GM12891 (cell line): Measurements from ENCODE around the gene FAM171A2.

Experiments
- POLR2A ChIP-seq: IDR thresholded peaks from 2 replicates; pipeline ENCODE4 v1.6.1; 2011; ENCODE audit warnings: low read depth, low read length, control low read depth
- POU2F2 ChIP-seq: IDR thresholded peaks from 2 replicates; pipeline ENCODE4 v1.6.1; 2011; ENCODE audit warnings: low read depth, mild to moderate bottlenecking, control low read depth, low read length, moderate library complexity

DNA sequence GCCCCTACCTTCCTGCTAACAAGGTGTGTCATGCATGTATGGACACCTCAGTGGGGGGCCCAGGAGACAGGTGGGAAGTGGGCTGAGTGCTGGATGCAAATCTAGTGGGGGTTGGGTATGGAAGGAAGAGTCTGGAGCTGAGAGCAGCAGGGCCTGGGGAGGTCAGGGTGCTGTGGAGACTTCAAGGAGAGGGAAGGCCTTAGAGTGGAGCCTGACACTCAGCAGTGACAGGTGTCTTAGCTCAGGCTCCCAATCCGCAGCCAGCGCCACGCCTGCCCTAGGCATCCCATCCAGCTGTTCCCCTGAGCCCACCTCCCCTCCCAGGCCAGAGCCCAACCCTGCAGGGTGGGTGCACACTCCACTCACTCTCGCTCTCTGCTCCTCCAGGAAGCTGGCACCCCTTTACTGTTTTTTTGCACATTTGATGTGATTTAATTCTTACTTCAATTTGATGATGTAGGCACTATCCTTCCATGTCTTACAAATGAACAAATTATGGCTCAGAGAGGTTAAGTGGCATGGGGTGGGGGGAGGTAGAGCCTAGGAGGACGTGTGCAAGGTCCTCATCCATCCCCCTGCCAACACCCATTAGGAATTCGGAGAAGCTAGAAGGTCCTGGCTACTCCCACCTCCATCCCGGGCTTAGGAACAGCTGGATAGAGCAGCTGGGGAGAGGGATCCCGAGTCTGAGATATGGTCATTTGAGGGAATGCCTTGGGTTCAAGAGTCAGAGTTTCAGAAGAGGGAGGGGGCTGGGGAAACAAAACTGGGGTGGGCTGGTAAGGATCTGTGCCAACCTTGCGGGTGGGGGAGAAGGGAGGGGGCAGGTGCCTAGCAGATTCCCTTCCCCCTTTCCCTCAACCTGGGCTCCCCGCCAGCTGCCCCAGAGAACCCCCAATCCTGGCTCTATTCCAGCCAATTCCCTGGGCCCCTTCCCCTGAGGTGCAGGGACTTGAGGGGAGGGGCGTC lies 2.1 kb downstream of the FAM171A2 start:
- TF ChIP-seq POU2F2 (no peak), POLR2A (no peak)
